Measurements from ENCODE around the gene BTN1A1. TPM values are rescaled to one million over a fixed set of nuclear protein-coding genes. Genes with fewer than 3 reads are reported as not detected.
A peak's percentile ranks its signal among the peaks of the same experiment; 100 is the strongest.

Gene BTN1A1
- total and polyA plus RNA-seq, 2 donors (not counting 1 experiment from before 2014, with no cell fraction given), result 0.42 to 0.74 TPM

DNA sequence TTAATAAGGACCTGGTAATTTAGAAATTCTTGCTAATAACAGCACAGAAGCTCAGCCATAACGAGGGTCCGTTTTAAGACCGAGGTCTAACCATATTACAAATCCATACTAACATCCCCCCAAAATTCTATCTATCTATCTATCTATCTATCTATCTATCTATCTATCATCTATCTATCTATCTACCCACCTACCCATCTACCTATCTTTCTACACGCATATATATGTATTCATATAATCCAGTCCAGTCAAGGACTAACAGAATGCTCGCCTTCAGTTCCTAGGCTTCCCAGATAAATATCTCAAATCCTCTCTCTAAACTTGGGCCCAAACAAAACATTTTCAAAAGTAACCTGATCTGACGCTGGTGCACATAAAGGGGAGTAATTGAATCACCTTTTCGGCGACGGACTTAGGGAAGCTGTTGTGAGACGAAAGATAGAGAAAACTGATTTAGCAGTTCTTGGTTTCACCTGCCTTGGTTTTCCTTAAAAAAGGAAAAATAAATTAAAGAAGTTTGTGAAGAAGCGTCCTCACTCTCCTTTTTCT is 52.6 kb downstream of the BTN1A1 start:
- peak overlapping the region; percentile 61 for H3K9ac ChIP-seq (ENCODE audit: low read length)

DNA sequence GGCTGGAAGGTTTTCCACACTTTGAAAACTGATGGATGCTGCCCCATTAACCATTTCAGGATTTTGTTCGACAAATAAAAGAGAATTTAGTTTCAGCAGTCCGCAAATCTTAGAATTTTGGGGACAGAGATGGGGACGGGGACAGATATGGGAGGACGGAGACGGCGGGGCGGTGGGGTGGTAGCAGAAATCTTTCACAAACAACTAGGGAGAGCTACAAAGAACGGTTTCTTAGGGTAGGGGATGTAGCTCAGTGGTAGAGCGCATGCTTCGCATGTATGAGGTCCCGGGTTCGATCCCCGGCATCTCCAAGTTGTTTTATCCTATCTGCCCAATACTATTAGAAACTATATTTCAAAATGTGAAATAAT is 53.1 kb downstream of the BTN1A1 start:
- Histone ChIP-seq H3K79me2 (ENCODE audit: control insufficient read depth, insufficient read depth, low read length) (no peaks in the 10 kb centered on the region), H3K36me3 (replicated peaks in 1 of 2; ENCODE audit: control extremely low read depth in 1 of 2, control insufficient read depth in 1 of 2, extremely low read depth in 1 of 2, insufficient read depth in 2 of 2, low read length in 1 of 2) (no peaks in the 10 kb centered on the region), H3K4me1 (ENCODE audit: control insufficient read depth in 2 of 2, insufficient read depth in 2 of 2, low read length in 2 of 2) (peaks cover 15 to 45% of the 10 kb centered on the region in 2 donors), H3K9ac (ENCODE audit: low read length) (peak overlapping the region; percentile 61), H2AFZ (ENCODE audit: insufficient read depth, low read depth, low read length, poor library complexity, severe bottlenecking) (peak overlapping the region; percentile 67), H3K9me3 (ENCODE audit: control extremely low read depth in 1 of 3, control insufficient read depth in 2 of 3, insufficient read depth in 1 of 3, low read length in 2 of 3) (no peaks in the 10 kb centered on the region), H3K4me2 (replicated peaks; ENCODE audit: low read depth, low read length, poor library complexity, severe bottlenecking) (peak overlapping the region; percentile 70), H3K27ac (ENCODE audit: low read length in 2 of 2) (peak overlapping the region in 1 of 2 donors; percentile 42), H3K4me3 (ENCODE audit: control extremely low read depth in 1 of 5, extremely low read depth in 1 of 5, insufficient read depth in 1 of 5, low read depth in 2 of 5, low read length in 4 of 5) (peak overlapping the region; percentile 59 to 90 (median 74)), H3K27me3 (replicated peaks in 1 of 4; ENCODE audit: control extremely low read depth in 1 of 4, control insufficient read depth in 3 of 4, insufficient read depth in 4 of 4, low read length in 3 of 4) (no peaks in the 10 kb centered on the region), H4K20me1 (ENCODE audit: control insufficient read depth, insufficient read depth, low read length, poor library complexity, severe bottlenecking) (no peaks in the 10 kb centered on the region)
- Mint-ChIP-seq H3K4me3 (no peak overlapping the region), H3K27ac (no peak overlapping the region), H3K27me3 (no peaks in the 10 kb centered on the region), H3K4me1 (peaks cover 22% of the 10 kb centered on the region), H3K9me3 (ENCODE audit: insufficient read depth) (no peaks in the 10 kb centered on the region)
- ATAC-seq (ENCODE audit: low read depth) (peak; percentile 62), DNase-seq (peak; percentile 88)
- ChIA-PET CTCF (interaction anchor here (0.6 to 5.6 kb wide), 10 partner anchors 15 to 1312 kb away, joined by 3 to 35 read pairs (median 4); partner anchors contain the start of gene HMGN4), POLR2A (interaction anchor here (0.7 to 2.4 kb wide), 8 partner anchors 16 to 396 kb away, joined by 3 to 21 read pairs (median 5); partner anchors contain the start of gene HMGN4)
- 0% methylated on average over 5 of the region's 13 CpGs for WGBS (ENCODE audit: insufficient coverage)
- intact Hi-C loops (cut with micrococcal nuclease), result loop anchor here (1.0 to 10.0 kb wide), 7 partner anchors 15 to 922 kb away; partner anchors contain the start of genes HMGN4 and ZNF184
- TF ChIP-seq, protein P1, sequence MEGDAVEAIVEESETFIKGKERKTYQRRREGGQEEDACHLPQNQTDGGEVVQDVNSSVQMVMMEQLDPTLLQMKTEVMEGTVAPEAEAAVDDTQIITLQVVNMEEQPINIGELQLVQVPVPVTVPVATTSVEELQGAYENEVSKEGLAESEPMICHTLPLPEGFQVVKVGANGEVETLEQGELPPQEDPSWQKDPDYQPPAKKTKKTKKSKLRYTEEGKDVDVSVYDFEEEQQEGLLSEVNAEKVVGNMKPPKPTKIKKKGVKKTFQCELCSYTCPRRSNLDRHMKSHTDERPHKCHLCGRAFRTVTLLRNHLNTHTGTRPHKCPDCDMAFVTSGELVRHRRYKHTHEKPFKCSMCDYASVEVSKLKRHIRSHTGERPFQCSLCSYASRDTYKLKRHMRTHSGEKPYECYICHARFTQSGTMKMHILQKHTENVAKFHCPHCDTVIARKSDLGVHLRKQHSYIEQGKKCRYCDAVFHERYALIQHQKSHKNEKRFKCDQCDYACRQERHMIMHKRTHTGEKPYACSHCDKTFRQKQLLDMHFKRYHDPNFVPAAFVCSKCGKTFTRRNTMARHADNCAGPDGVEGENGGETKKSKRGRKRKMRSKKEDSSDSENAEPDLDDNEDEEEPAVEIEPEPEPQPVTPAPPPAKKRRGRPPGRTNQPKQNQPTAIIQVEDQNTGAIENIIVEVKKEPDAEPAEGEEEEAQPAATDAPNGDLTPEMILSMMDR (IDR thresholded peaks at IDR 0.05), result no peak

More for the DNA sequence above, 52.6 kb downstream of the BTN1A1 start:
- Histone ChIP-seq H2AFZ (ENCODE audit: insufficient read depth, low read depth, low read length, poor library complexity, severe bottlenecking) (peak overlapping the region; percentile 67), H3K79me2 (ENCODE audit: control insufficient read depth, insufficient read depth, low read length) (no peaks in the 10 kb centered on the region), H3K4me1 (ENCODE audit: control insufficient read depth in 2 of 2, insufficient read depth in 2 of 2, low read length in 2 of 2) (peaks cover 15 to 45% of the 10 kb centered on the region in 2 donors), H3K9me3 (ENCODE audit: control extremely low read depth in 1 of 3, control insufficient read depth in 2 of 3, insufficient read depth in 1 of 3, low read length in 2 of 3) (no peaks in the 10 kb centered on the region), H3K4me3 (ENCODE audit: control extremely low read depth in 1 of 5, extremely low read depth in 1 of 5, insufficient read depth in 1 of 5, low read depth in 2 of 5, low read length in 4 of 5) (peak overlapping the region; percentile 59 to 90 (median 74)), H3K36me3 (replicated peaks in 1 of 2; ENCODE audit: control extremely low read depth in 1 of 2, control insufficient read depth in 1 of 2, extremely low read depth in 1 of 2, insufficient read depth in 2 of 2, low read length in 1 of 2) (no peaks in the 10 kb centered on the region), H3K4me2 (replicated peaks; ENCODE audit: low read depth, low read length, poor library complexity, severe bottlenecking) (peak overlapping the region; percentile 70), H4K20me1 (ENCODE audit: control insufficient read depth, insufficient read depth, low read length, poor library complexity, severe bottlenecking) (no peaks in the 10 kb centered on the region), H3K27ac (ENCODE audit: low read length in 2 of 2) (no peak overlapping the region), H3K27me3 (replicated peaks in 1 of 4; ENCODE audit: control extremely low read depth in 1 of 4, control insufficient read depth in 3 of 4, insufficient read depth in 4 of 4, low read length in 3 of 4) (no peaks in the 10 kb centered on the region)
- no peak overlapping the region for H3K4me3 Mint-ChIP-seq
- POLR2A ChIA-PET, result interaction anchor here (1.5 to 3.0 kb wide), 4 partner anchors 14 to 32 kb away, joined by 4 to 21 read pairs (median 8); partner anchors contain the start of gene HMGN4
- ATAC-seq (ENCODE audit: low read depth) (no peak), DNase-seq (no peak)
- peaks cover 22% of the 10 kb centered on the region for H3K4me1 Mint-ChIP-seq
- no peak overlapping the region for H3K27ac Mint-ChIP-seq
- no peaks in the 10 kb centered on the region for H3K27me3 Mint-ChIP-seq
- CTCF ChIA-PET, result interaction anchor here (1.0 to 5.6 kb wide), 8 partner anchors 15 to 106 kb away, joined by 3 to 35 read pairs (median 5); partner anchors contain the start of gene HMGN4
- TF ChIP-seq, protein P1 (IDR thresholded peaks at IDR 0.05), result no peak
- no peak for TF ChIP-seq EZH2 (IDR thresholded peaks at IDR 0.05; ENCODE audit: borderline replicate concordance, insufficient read depth, low read depth, low read length, poor library complexity, severe bottlenecking)
- H3K9me3 Mint-ChIP-seq (ENCODE audit: insufficient read depth), result no peaks in the 10 kb centered on the region
- intact Hi-C loops (cut with micrococcal nuclease), result loop anchor here (1.0 to 10.0 kb wide), 7 partner anchors 14 to 922 kb away; partner anchors contain the start of genes HMGN4 and ZNF184
- WGBS (ENCODE audit: insufficient coverage), result 52% methylated on average over 7 of the region's 11 CpGs

Measured in B cell (primary cell).